DOHH2 (cell line): Measurements from ENCODE around the gene MAGI1.
A peak's percentile ranks its signal among the peaks of the same experiment; 100 is the strongest.

Experiments
- H3F3A ChIP-seq: fragments of 200-600 bp; sonication (generic), shearing (Covaris generic); 2 replicates; pipeline ENCODE4 v1.6.0; 2016; ENCODE audit warnings: antibody characterized with exemption, mild to moderate bottlenecking; ENCODE audit not compliant: control insufficient read depth, insufficient read depth
- H3K27ac ChIP-seq: fragments of 200-600 bp; sonication (generic); 2 replicates; pipeline ENCODE4 v1.5.1; 2014; ENCODE audit warnings: low read depth, mild to moderate bottlenecking, low read length, moderate library complexity
- H3K27me3 ChIP-seq: fragments of 200-600 bp; sonication (generic); 2 replicates; pipeline ENCODE4 v1.6.1; 2014; ENCODE audit warnings: mild to moderate bottlenecking, low read length, mixed read lengths; ENCODE audit not compliant: control insufficient read depth
- H3K36me3 ChIP-seq: fragments of 200-600 bp; sonication (generic); 2 replicates; pipeline ENCODE4 v1.6.1; 2014; ENCODE audit warnings: mild to moderate bottlenecking, low read length, moderate library complexity, mixed read lengths; ENCODE audit not compliant: control insufficient read depth
- H3K4me1 ChIP-seq: fragments of 200-600 bp; sonication (generic); 2 replicates; pipeline ENCODE4 v1.6.1; 2014; ENCODE audit warnings: mild to moderate bottlenecking, low read length, mixed read lengths; ENCODE audit not compliant: control insufficient read depth
- H3K4me2 ChIP-seq: fragments of 200-600 bp; sonication (generic); 2 replicates; pipeline ENCODE4 v1.6.0; 2014; ENCODE audit warnings: mild to moderate bottlenecking, low read length, moderate library complexity
- H3K4me3 ChIP-seq: fragments of 200-600 bp; sonication (generic); 2 replicates; pipeline ENCODE4 v1.5.1; 2014; ENCODE audit warnings: mild to moderate bottlenecking, low read length, mixed read lengths
- H3K79me2 ChIP-seq: fragments of 200-600 bp; sonication (generic); 2 replicates; pipeline ENCODE4 v1.6.1; 2014; ENCODE audit warnings: mild to moderate bottlenecking, low read length, mixed read lengths; ENCODE audit not compliant: control insufficient read depth
- H3K9me2 ChIP-seq: fragments of 200-600 bp; sonication (generic); replicated peaks from 2 replicates; pipeline ENCODE4 v1.6.1; 2014; ENCODE audit warnings: mild to moderate bottlenecking, low read length, mixed read lengths; ENCODE audit not compliant: control insufficient read depth
- H3K9me3 ChIP-seq: fragments of 200-600 bp; sonication (generic); 2 replicates; pipeline ENCODE4 v1.6.1; 2014; ENCODE audit warnings: antibody characterized with exemption, low read length, mixed read lengths; ENCODE audit not compliant: control insufficient read depth, insufficient read depth
- H4K20me1 ChIP-seq: fragments of 200-600 bp; sonication (generic); 2 replicates; pipeline ENCODE4 v1.6.0; 2014; ENCODE audit warnings: low read depth, mild to moderate bottlenecking, antibody characterized with exemption, low read length, moderate library complexity; ENCODE audit not compliant: control insufficient read depth, insufficient read depth
- CTCF ChIP-seq: fragments of 200-600 bp; sonication (generic); IDR thresholded peaks from one replicate; pipeline ENCODE4 v1.5.1; 2014; ENCODE audit warnings: antibody characterized with exemption, mild to moderate bottlenecking, low read depth, low read length; ENCODE audit not compliant: poor library complexity, severe bottlenecking
- EZH2phosphoT487 ChIP-seq: fragments of 200-600 bp; sonication (generic); IDR thresholded peaks from 2 replicates; pipeline ENCODE4 v1.6.1; 2017; ENCODE audit warnings: borderline replicate concordance, mild to moderate bottlenecking, antibody characterized with exemption, low read length, moderate library complexity, mixed read lengths

Gene MAGI1

GRCh38 chr3:65436580-65436979 is 602.1 kb downstream of the MAGI1 start:
- Histone ChIP-seq H4K20me1 (no peaks in the 10 kb centered on the region), H3K4me2 (no peak overlapping the region), H3K9me2 (no peaks in the 10 kb centered on the region), H3K27ac (no peak overlapping the region), H3F3A (no peaks in the 10 kb centered on the region), H3K4me3 (no peak overlapping the region), H3K9me3 (no peaks in the 10 kb centered on the region), H3K36me3 (no peaks in the 10 kb centered on the region), H3K27me3 (no peaks in the 10 kb centered on the region), H3K4me1 (no peaks in the 10 kb centered on the region), H3K79me2 (no peaks in the 10 kb centered on the region)
- TF ChIP-seq CTCF: peak; percentile 17
- no peak for TF ChIP-seq EZH2phosphoT487

DNA sequence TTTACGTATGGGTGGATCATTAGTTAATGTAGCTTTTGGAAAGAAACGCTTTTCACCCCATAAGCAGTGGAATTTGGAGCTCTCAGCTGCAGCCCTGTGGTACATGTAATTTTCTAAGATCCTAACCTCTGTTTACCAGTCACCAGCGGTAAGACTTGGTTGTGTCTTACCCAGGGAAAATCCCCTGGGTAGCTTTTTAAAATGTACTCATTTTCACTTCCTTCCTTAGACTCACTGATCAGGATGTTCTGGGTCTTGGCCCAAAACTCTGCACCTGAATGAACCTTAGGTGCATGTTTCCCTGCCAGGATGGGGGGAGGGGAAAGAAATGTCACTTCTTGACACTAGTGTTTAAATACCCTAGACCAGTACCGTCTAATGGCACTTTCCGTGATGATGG is 605.2 kb downstream of the MAGI1 start:
- Histone ChIP-seq H3K36me3 (no peaks in the 10 kb centered on the region), H3F3A (no peaks in the 10 kb centered on the region), H3K27me3 (no peaks in the 10 kb centered on the region), H3K27ac (no peak overlapping the region), H3K9me2 (no peaks in the 10 kb centered on the region), H3K79me2 (no peaks in the 10 kb centered on the region), H3K4me3 (no peak overlapping the region), H4K20me1 (no peaks in the 10 kb centered on the region), H3K4me1 (no peaks in the 10 kb centered on the region), H3K9me3 (no peaks in the 10 kb centered on the region), H3K4me2 (no peak overlapping the region)
- TF ChIP-seq CTCF: no peak
- no peak for TF ChIP-seq EZH2phosphoT487

- H3K9me3 ChIP-seq: no peaks in the 10 kb centered on the region
- H3K27me3 ChIP-seq: no peaks in the 10 kb centered on the region
- H3K36me3 ChIP-seq: no peaks in the 10 kb centered on the region
- H3K4me2 ChIP-seq: no peak overlapping the region
- H3K27ac ChIP-seq: no peak overlapping the region
- no peak overlapping the region for H3K4me3 ChIP-seq
- TF ChIP-seq CTCF (no peak), EZH2phosphoT487 (no peak)
- no peaks in the 10 kb centered on the region for H3F3A ChIP-seq
- H3K79me2 ChIP-seq: no peaks in the 10 kb centered on the region
- H3K9me2 ChIP-seq: no peaks in the 10 kb centered on the region
- H3K4me1 ChIP-seq: no peaks in the 10 kb centered on the region
- no peaks in the 10 kb centered on the region for H4K20me1 ChIP-seq
Measured at GRCh38 chr3:65432388-65433003, 606.2 kb downstream of the MAGI1 start.

GRCh38 chr3:65425880-65426279 is 612.8 kb downstream of the MAGI1 start:
- no peak overlapping the region for H3K4me3 ChIP-seq
- H3K27ac ChIP-seq: no peak overlapping the region
- H3K36me3 ChIP-seq: no peaks in the 10 kb centered on the region
- TF ChIP-seq EZH2phosphoT487: no peak
- TF ChIP-seq CTCF: no peak
- H3K9me2 ChIP-seq: no peaks in the 10 kb centered on the region
- H3K27me3 ChIP-seq: no peaks in the 10 kb centered on the region
- H3K79me2 ChIP-seq: no peaks in the 10 kb centered on the region
- no peaks in the 10 kb centered on the region for H3K4me1 ChIP-seq
- no peaks in the 10 kb centered on the region for H4K20me1 ChIP-seq
- no peaks in the 10 kb centered on the region for H3K9me3 ChIP-seq
- H3K4me2 ChIP-seq: no peak overlapping the region
- H3F3A ChIP-seq: no peaks in the 10 kb centered on the region
